A549 (cell line): ENCODE results near the gene ANXA5. TPM values are rescaled to one million over a fixed set of nuclear protein-coding genes. Genes with fewer than 3 reads are reported as not detected.

Experiments used
- ATAC-seq, 2 experiments: fragments of 200-7000 bp in 1 of 2; fragments of >200 bp in 1 of 2; cut with Nextera tagmentation in 1 of 2; cut with Tn5 transposase in 1 of 2; 3 replicates each; pipeline versions ENCODE4 v1.8.0 to v1.9.1; 2018 to 2020; ENCODE audit warnings: mild to moderate bottlenecking in 1 of 2, moderate library complexity in 1 of 2
- CTCF ChIA-PET: fragments of 300-600 bp; sonication (Branson Sonifier 250); formaldehyde crosslinking; extraction: SDS; loops from one replicate; lab custom pipeline; 2021; ENCODE audit warnings: antibody characterized with exemption, inconsistent platforms; lab: Yijun Ruan, JAX
- POLR2A ChIA-PET: fragments of 350-600 bp; formaldehyde crosslinking; extraction: SDS; loops from one replicate; lab custom pipeline; 2021; ENCODE audit warnings: antibody characterized with exemption, inconsistent platforms; lab: Yijun Ruan, JAX
- DNase-seq, 2 experiments: peaks; one replicate each; pipeline versions ENCODE4 v3.0.0 to v3.0.0-alpha.2; 2011 to 2016; ENCODE audit warnings: low read depth in 1 of 2, low spot score in 1 of 2
- FAIRE-seq: peaks from 2 replicates; lab custom pipeline; 2011; peaks lifted over from hg19 to GRCh38; lab: Jason Lieb, UNC
- H3K27ac ChIP-seq, 2 experiments: fragments of >200 bp; sonication (Bioruptor Twin); formaldehyde crosslinking; 3 replicates each; pipeline ENCODE4 v1.5.1; 2016 to 2017
- H3K4me1 ChIP-seq: fragments of >200 bp; sonication (Bioruptor Twin); formaldehyde crosslinking; 3 replicates; pipeline ENCODE4 v1.6.1; 2016
- H3K4me2 ChIP-seq: fragments of >200 bp; sonication (Bioruptor Twin); formaldehyde crosslinking; 3 replicates; pipeline ENCODE4 v1.6.1; 2016
- H3K4me3 ChIP-seq: fragments of >200 bp; sonication (Bioruptor Twin); formaldehyde crosslinking; 3 replicates; pipeline ENCODE4 v1.5.1; 2016
- H3K9me3 ChIP-seq: fragments of >200 bp; sonication (Bioruptor Twin); formaldehyde crosslinking; 3 replicates; pipeline ENCODE4 v1.6.1; 2016
- CBX8 ChIP-seq: fragments of 200-600 bp; sonication (generic); IDR thresholded peaks from 2 replicates; pipeline ENCODE4 v1.6.1; 2016
- ESRRA ChIP-seq: fragments of 150-350 bp; IDR thresholded peaks from 2 replicates; pipeline ENCODE4 v1.6.1; 2014; ENCODE audit warnings: mild to moderate bottlenecking, low read length, borderline replicate concordance
- FOSB ChIP-seq: fragments of 250-450 bp; sonication (Bioruptor Pico); IDR thresholded peaks from 2 replicates; pipeline ENCODE4 v1.5.0; 2020; ENCODE audit warnings: mild to moderate bottlenecking, moderate library complexity
- GATA3 ChIP-seq: IDR thresholded peaks from 2 replicates; pipeline ENCODE4 v1.6.1; 2012; ENCODE audit warnings: borderline replicate concordance
- HDAC2 ChIP-seq: fragments of 200-600 bp; sonication (generic); IDR thresholded peaks from 2 replicates; pipeline ENCODE4 v1.6.1; 2016
- HEYL ChIP-seq: fragments of 250-450 bp; sonication (Bioruptor Pico); IDR thresholded peaks from 2 replicates; pipeline ENCODE4 v1.8.0; 2021; ENCODE audit warnings: mild to moderate bottlenecking, moderate library complexity
- HOXA7 ChIP-seq: fragments of 250-450 bp; sonication (Bioruptor Pico); IDR thresholded peaks from 2 replicates; pipeline ENCODE4 v1.5.0; 2020; ENCODE audit warnings: mild to moderate bottlenecking, moderate library complexity
- HOXB13 ChIP-seq: fragments of 250-450 bp; sonication (Bioruptor Pico); IDR thresholded peaks from 2 replicates; pipeline ENCODE4 v1.5.0; 2020; ENCODE audit warnings: low read depth, mild to moderate bottlenecking, moderate library complexity
- HOXB5 ChIP-seq: fragments of 250-450 bp; sonication (Bioruptor Pico); IDR thresholded peaks from 2 replicates; pipeline ENCODE4 v1.5.0; 2020; ENCODE audit warnings: mild to moderate bottlenecking, moderate library complexity
- JUN ChIP-seq, 2 experiments: fragments of >200 bp; sonication (Bioruptor Twin); formaldehyde crosslinking; IDR thresholded peaks; 2 replicates in 1 of 2; 3 replicates in 1 of 2; pipeline ENCODE4 v1.6.1; 2016 to 2017
- JUNB ChIP-seq: fragments of >200 bp; sonication (Bioruptor Twin); formaldehyde crosslinking; IDR thresholded peaks from 2 replicates; pipeline ENCODE4 v1.6.1; 2016
- MAX ChIP-seq: IDR thresholded peaks from 2 replicates; pipeline ENCODE4 v1.6.1; 2012
- MAZ ChIP-seq: fragments of 150-350 bp; IDR thresholded peaks from 2 replicates; pipeline ENCODE4 v1.6.1; 2014; ENCODE audit warnings: antibody characterized with exemption, low read depth, low read length, borderline replicate concordance
- POLR2AphosphoS2 ChIP-seq: conservative IDR thresholded peaks from 2 replicates; pipeline ENCODE4 v1.6.1; 2012; ENCODE audit warnings: low read length, improper control_type of control experiment, inconsistent platforms
- RAD21 ChIP-seq, 2 experiments: fragments of >200 bp in 1 of 2; sonication (Bioruptor Twin) in 1 of 2; formaldehyde crosslinking in 1 of 2; IDR thresholded peaks in 1 of 2; conservative IDR thresholded peaks in 1 of 2; 2 replicates in 1 of 2; 3 replicates in 1 of 2; pipeline ENCODE4 v1.6.1; 2012 to 2018; ENCODE audit warnings: inconsistent platforms in 1 of 2
- REST ChIP-seq: fragments of 200-600 bp; sonication (generic); IDR thresholded peaks from 2 replicates; pipeline ENCODE4 v1.6.1; 2016; ENCODE audit warnings: antibody characterized with exemption, mild to moderate bottlenecking, moderate library complexity
- SREBF2 ChIP-seq: fragments of 450-650 bp; IDR thresholded peaks from 2 replicates; pipeline ENCODE4 v1.6.1; 2014; ENCODE audit warnings: mild to moderate bottlenecking, moderate library complexity
- USF2 ChIP-seq: fragments of 450-650 bp; IDR thresholded peaks from 2 replicates; pipeline ENCODE4 v1.6.1; 2014; ENCODE audit warnings: antibody characterized with exemption
- ZC3H11A ChIP-seq: fragments of 450-650 bp; IDR thresholded peaks from 2 replicates; pipeline ENCODE4 v1.6.1; 2014; ENCODE audit warnings: antibody characterized with exemption, mild to moderate bottlenecking
- ZFP36 ChIP-seq: fragments of 450-650 bp; IDR thresholded peaks from 2 replicates; pipeline ENCODE4 v1.6.1; 2014; ENCODE audit warnings: borderline replicate concordance; ENCODE audit not compliant: partially characterized antibody
- ZSCAN20 ChIP-seq: fragments of 250-450 bp; sonication (Bioruptor Pico); IDR thresholded peaks from 2 replicates; pipeline ENCODE4 v1.8.0; 2022; ENCODE audit warnings: mild to moderate bottlenecking, moderate library complexity
- WGBS: methylation state at CpG from one replicate; pipeline ENCODE4 v1.1.6; 2017; ENCODE audit errors: missing lambda C conversion rate; 5-methylcytosine and 5-hydroxymethylcytosine counted together
- polyA plus RNA-seq, 4 experiments: library from polyadenylated mRNA; depleted of rRNA in 3 of 4; stranded (reverse); fragments of >200 nt; fragmentation: RNase III in 1 of 4; extraction: RNeasy Plus Mini Kit Qiagen cat#74134 plus additional on column Dnase treatment in 1 of 4; gene quantifications; 2 replicates in 3 of 4; 3 replicates in 1 of 4; pipeline ENCODE4 v1.2.3, GENCODE V29; 2011 to 2017

The ANXA5 gene
- polyA plus RNA-seq, 2 of the 4 experiments (the other 2 are of a cell fraction): 356 to 441 TPM

GRCh38 chr4:121697564-121697963, 784 bp upstream of the ANXA5 start:
- no peak for FAIRE-seq
- Histone ChIP-seq H3K4me3 (peak overlapping the region; percentile 83), H3K4me1 (peaks cover 35% of the 10 kb centered on the region)
- TF ChIP-seq SREBF2: no peak
- no peak for TF ChIP-seq JUN (IDR thresholded peaks at IDR 0.05)
- no peak for TF ChIP-seq HOXB5 (CRISPR knock-in tag)
- no peak for TF ChIP-seq USF2
- no peak for TF ChIP-seq HOXA7 (CRISPR knock-in tag)
- TF ChIP-seq HOXB13: no peak
- TF ChIP-seq, all 56 proteins: peak for 0
- no peak for DNase-seq
- H3K9me3 ChIP-seq: no peaks in the 10 kb centered on the region
- CTCF ChIA-PET: interaction anchor here (0.6 to 2.1 kb wide), 15 partner anchors 9 to 230 kb away, joined by 3 to 19 read pairs (median 4); no protein-coding TSS in a partner anchor
- POLR2A ChIA-PET: interaction anchor here (0.5 to 2.2 kb wide), 8 partner anchors 11 to 327 kb away, joined by 3 to 19 read pairs (median 5); no protein-coding TSS in a partner anchor
- H3K27ac ChIP-seq: peak overlapping the region; percentile 86 to 97
- 79% methylated on average over 9 of the region's 9 CpGs for WGBS
- ATAC-seq: no peak
- peak overlapping the region; percentile 88 for H3K4me2 ChIP-seq

- TF ChIP-seq USF2 (peak; percentile 39), ZSCAN20 (CRISPR knock-in tag) (no peak), ESRRA (no peak), MAX (peak; percentile 13; the same call in 1 of the 2 replicates), JUNB (no peak)
- no peak for FAIRE-seq
- Histone ChIP-seq H3K4me3 (peak overlapping the region; percentile 83), H3K4me1 (peaks cover 47% of the 10 kb centered on the region), H3K9me3 (no peaks in the 10 kb centered on the region), H3K27ac (peak overlapping the region; percentile 86 to 97), H3K4me2 (peak overlapping the region; percentile 98)
- WGBS: under 1% methylated on average over 17 of the region's 26 CpGs
- ChIA-PET POLR2A (interaction anchor here (0.7 to 2.2 kb wide), 7 partner anchors 10 to 135 kb away, joined by 3 to 19 read pairs (median 4); partner anchors contain the start of gene EXOSC9), CTCF (interaction anchor here (0.6 to 2.1 kb wide), 11 partner anchors 11 to 233 kb away, joined by 3 to 19 read pairs (median 7); no protein-coding TSS in a partner anchor)
- ATAC-seq: peak; percentile 54 to 57
- peak in 1 of 2 experiments; percentile 63 for DNase-seq
Observed at GRCh38 chr4:121696170-121696580, 605 bp downstream of the ANXA5 start.

GRCh38 chr4:121693886-121694285, 2.9 kb downstream of the ANXA5 start:
- DNase-seq: no peak
- Histone ChIP-seq H3K27ac (peak overlapping the region in 1 of 2 experiments; percentile 47; a peak in 1 of 6 replicates), H3K4me2 (peak overlapping the region; percentile 98), H3K4me1 (peaks cover 67% of the 10 kb centered on the region), H3K4me3 (no peak overlapping the region; the same call in 2 of the 3 replicates), H3K9me3 (no peaks in the 10 kb centered on the region)
- ChIA-PET POLR2A (no interaction called here), CTCF (interaction anchor here (1.6 kb wide), 1 partner anchor 43 kb away, joined by 4 read pairs; no protein-coding TSS in a partner anchor)
- ATAC-seq: no peak
- FAIRE-seq: no peak
- 40% methylated on average over 4 of the region's 4 CpGs for WGBS
- TF ChIP-seq HDAC2: no peak
- TF ChIP-seq ESRRA: no peak
- TF ChIP-seq MAZ: no peak
- TF ChIP-seq JUNB: no peak
- TF ChIP-seq ZFP36: no peak
- TF ChIP-seq ZSCAN20 (CRISPR knock-in tag): no peak
- no peak for TF ChIP-seq RAD21 (conservative IDR thresholded peaks at IDR 0.05 in 1 of 2, IDR thresholded peaks at IDR 0.05 in 1 of 2)

GRCh38 chr4:121693450-121693849, 3.3 kb downstream of the ANXA5 start:
- H3K4me1 ChIP-seq: peaks cover 71% of the 10 kb centered on the region
- H3K27ac ChIP-seq: peak overlapping the region in 1 of 2 experiments; percentile 47; a peak in 1 of 6 replicates
- ChIA-PET POLR2A (no interaction called here), CTCF (interaction anchor here (1.6 kb wide), 1 partner anchor 43 kb away, joined by 4 read pairs; no protein-coding TSS in a partner anchor)
- no peak for ATAC-seq
- DNase-seq: no peak
- no peak for FAIRE-seq
- no peaks in the 10 kb centered on the region for H3K9me3 ChIP-seq
- H3K4me3 ChIP-seq: no peak overlapping the region; the same call in 2 of the 3 replicates
- 73% methylated on average over 2 of the region's 2 CpGs for WGBS
- peak overlapping the region; percentile 98 for H3K4me2 ChIP-seq
- TF ChIP-seq CBX8 (no peak), GATA3 (no peak), USF2 (no peak), POLR2AphosphoS2 (no peak), RAD21 (conservative IDR thresholded peaks at IDR 0.05 in 1 of 2, IDR thresholded peaks at IDR 0.05 in 1 of 2) (no peak), HEYL (CRISPR knock-in tag) (no peak), ZC3H11A (no peak), HOXB13 (no peak), REST (no peak), FOSB (CRISPR knock-in tag) (no peak)
